Activated T-helper 1 cell treated with anti-CD3 and anti-CD28 coated beads, Interleukin-12 subunit alpha, Interleukin-12 subunit beta, Interleukin-2, Interleukin-4 antibody, amounts not matched to agents 30 ng/mL and 10 ng/mL and 1 ng/mL, durations not matched to agents 14 hours and 24 hours and 36 hours (primary cell): Measurements from ENCODE around the gene SLC38A7. TPM values are rescaled to one million over a fixed set of nuclear protein-coding genes. Genes with fewer than 3 reads are reported as not detected.

Experiments used
- DNase-seq: peaks from one replicate; pipeline ENCODE4 v3.0.0; 2021; ENCODE audit warnings: low spot score
- H3K27ac Mint-ChIP-seq: one replicate; pipeline ENCODE4 v1.8.0; 2021; ENCODE audit warnings: mild to moderate bottlenecking, mixed read lengths
- H3K27me3 Mint-ChIP-seq: one replicate; pipeline ENCODE4 v1.8.0; 2022; ENCODE audit warnings: mild to moderate bottlenecking, moderate library complexity, mixed read lengths; ENCODE audit not compliant: insufficient read depth
- H3K36me3 Mint-ChIP-seq: one replicate; pipeline ENCODE4 v1.8.0; 2021; ENCODE audit warnings: low read depth, mixed read lengths
- H3K4me1 Mint-ChIP-seq: one replicate; pipeline ENCODE4 v1.8.0; 2021; ENCODE audit warnings: low read depth, mixed read lengths
- H3K4me3 Mint-ChIP-seq: one replicate; pipeline ENCODE4 v1.8.0; 2021; ENCODE audit warnings: mild to moderate bottlenecking, moderate library complexity, mixed read lengths
- H3K9me3 Mint-ChIP-seq: one replicate; pipeline ENCODE4 v1.8.0; 2021; ENCODE audit warnings: mixed read lengths
- intact Hi-C: fragments of 100-400 bp; cut with micrococcal nuclease; formaldehyde crosslinking; loops from one replicate; pipeline ENCODE4 v1.15.1; 2024
- total RNA-seq: library from RNA; stranded (reverse); gene quantifications from 2 replicates; pipeline ENCODE4 v1.2.3, GENCODE V29; 2022

Gene SLC38A7, protein sequence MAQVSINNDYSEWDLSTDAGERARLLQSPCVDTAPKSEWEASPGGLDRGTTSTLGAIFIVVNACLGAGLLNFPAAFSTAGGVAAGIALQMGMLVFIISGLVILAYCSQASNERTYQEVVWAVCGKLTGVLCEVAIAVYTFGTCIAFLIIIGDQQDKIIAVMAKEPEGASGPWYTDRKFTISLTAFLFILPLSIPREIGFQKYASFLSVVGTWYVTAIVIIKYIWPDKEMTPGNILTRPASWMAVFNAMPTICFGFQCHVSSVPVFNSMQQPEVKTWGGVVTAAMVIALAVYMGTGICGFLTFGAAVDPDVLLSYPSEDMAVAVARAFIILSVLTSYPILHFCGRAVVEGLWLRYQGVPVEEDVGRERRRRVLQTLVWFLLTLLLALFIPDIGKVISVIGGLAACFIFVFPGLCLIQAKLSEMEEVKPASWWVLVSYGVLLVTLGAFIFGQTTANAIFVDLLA
- 9.3 and 11.8 TPM in 2 replicates for total RNA-seq

DNA sequence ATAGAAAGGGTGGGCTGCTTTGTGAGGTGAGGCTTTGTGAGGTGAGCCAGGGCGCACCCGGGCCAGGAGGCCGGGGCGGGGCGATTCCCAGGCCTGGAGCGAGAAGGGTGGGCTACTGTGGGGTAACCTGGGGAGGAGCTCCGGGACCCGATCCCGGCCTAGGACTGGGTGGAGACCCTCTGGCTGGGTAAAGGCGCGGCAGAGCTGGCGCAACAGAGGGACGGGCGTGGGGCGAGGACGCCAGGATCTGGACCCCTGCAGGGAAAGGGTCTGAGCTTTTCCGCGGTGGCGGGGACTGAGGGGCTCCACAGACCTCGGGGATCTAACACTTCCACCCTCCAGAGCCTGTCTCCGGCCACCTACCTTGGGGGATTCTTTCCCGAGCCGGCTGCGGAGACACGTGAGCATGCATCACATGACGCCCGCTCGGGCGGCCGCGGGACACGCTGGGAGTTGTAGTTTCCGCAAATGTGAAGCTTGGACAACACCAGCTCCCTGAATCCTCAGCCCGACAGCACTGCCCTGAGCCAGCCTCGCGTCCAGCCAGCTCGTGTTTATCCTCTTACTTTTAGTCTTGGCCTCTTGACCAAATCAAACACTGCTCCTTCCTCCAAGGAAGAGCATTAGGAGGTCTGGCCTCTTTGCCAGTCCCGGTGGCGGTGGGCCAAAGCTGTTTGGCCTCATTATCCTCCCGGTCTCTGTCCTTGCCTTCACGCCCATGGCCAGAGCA lies at the start of gene SLC38A7:
Gene SLC38A7 (minus strand): TSS at position 417 of the 730 bp plus-strand sequence. CDS start 4,644 bp downstream, outside the sequence.
- DNase-seq, result peak; percentile 72
- Mint-ChIP-seq H3K4me1 (peaks cover 14% of the 10 kb centered on the region), H3K27ac (peak within 1 kb of the TSS; percentile 77), H3K27me3 (peaks cover 7% of the 10 kb centered on the region), H3K4me3 (peak within 1 kb of the TSS; percentile 90), H3K9me3 (no peaks in the 10 kb centered on the region), H3K36me3 (no peaks in the 10 kb centered on the region)
- intact Hi-C loops, result loop anchor here (1.0 to 2.0 kb wide), 4 partner anchors 16 to 72 kb away; partner anchors contain the start of gene GOT2

DNA sequence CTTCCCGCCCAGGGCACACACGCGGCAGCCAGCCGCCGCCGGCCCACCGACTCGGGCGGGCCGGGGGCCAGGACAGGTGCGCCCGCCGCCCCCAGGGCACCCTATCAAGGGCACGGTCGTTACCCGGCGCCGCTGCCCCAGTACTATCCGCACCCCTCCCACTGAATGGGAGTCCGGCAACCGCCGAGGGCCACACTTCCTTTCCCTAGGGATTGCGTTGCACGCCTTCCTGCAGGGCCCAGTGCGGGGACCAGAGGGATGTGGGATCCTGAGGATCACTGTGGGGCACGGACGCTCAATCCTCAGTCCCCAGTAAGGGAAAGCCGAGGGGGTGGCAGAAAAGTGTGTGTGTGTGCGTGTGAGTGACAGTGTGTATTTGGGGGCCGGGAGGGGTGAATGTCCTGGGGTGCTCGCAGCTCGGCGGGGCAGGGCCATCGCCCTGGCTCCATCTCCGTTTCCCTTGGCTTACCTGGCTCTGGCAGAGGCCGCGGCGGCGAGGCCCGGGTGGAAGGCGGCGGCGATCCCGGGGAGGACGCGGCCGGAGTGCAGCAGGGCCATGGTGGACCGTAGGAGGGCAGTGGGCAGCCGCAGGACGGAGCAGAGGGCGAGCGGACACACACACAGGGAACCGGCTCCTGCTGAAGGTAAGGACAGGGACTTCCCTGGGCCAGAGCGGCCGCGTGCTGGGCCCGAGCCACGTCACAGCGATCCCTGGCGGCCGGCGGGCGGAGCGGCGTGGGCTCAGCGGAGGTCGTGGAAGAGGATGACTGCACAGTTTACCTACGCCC lies 49.3 kb upstream of the SLC38A7 start, which contains the start of gene GOT2:
Gene GOT2 (minus strand): TSS at position 646 of the 788 bp plus-strand sequence. CDS start 88 bp downstream, at position 558.
- Mint-ChIP-seq H3K36me3 (peaks cover 11% of the 10 kb centered on the region), H3K27me3 (no peaks in the 10 kb centered on the region), H3K4me3 (peak within 1 kb of the TSS; percentile 100), H3K4me1 (peaks cover 27% of the 10 kb centered on the region), H3K27ac (peak within 1 kb of the TSS; percentile 99), H3K9me3 (no peaks in the 10 kb centered on the region)
- intact Hi-C loops, result loop anchor here (1.0 to 10.0 kb wide), 7 partner anchors 22 to 997 kb away; partner anchors contain the start of genes CFAP20, CSNK2A2, GINS3 and KATNB1
- DNase-seq, result peak; percentile 78

DNA sequence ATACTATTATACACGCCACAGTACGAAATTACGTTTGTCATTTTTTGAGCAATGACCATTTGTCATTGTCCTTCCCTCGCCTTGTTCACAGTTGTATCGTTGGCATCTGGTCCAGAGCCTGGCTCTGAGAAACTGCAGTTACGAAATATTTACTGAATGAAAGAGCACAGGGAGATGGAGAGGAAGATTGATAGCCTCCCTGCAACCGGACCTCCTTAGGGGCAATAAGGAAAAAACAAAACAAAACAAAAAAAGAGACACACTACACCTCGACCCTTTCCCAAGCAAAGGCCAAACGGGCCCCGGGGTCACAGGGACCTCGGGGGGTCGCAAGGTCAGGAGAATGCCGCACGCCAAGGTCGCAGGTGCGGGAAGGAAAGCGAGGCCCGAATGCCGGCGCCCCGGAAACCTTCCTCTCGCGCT lies 48.7 kb upstream of the SLC38A7 start:
- Mint-ChIP-seq H3K4me1 (peaks cover 29% of the 10 kb centered on the region), H3K27ac (peak overlapping the region; percentile 97), H3K4me3 (peak overlapping the region; percentile 100), H3K9me3 (no peaks in the 10 kb centered on the region), H3K36me3 (peaks cover 11% of the 10 kb centered on the region), H3K27me3 (no peaks in the 10 kb centered on the region)
- intact Hi-C loops, result loop anchor here (2.0 to 10.0 kb wide), 4 partner anchors 340 to 996 kb away; partner anchors contain the start of genes CFAP20, CSNK2A2, GINS3 and KATNB1
- no peak for DNase-seq

DNA sequence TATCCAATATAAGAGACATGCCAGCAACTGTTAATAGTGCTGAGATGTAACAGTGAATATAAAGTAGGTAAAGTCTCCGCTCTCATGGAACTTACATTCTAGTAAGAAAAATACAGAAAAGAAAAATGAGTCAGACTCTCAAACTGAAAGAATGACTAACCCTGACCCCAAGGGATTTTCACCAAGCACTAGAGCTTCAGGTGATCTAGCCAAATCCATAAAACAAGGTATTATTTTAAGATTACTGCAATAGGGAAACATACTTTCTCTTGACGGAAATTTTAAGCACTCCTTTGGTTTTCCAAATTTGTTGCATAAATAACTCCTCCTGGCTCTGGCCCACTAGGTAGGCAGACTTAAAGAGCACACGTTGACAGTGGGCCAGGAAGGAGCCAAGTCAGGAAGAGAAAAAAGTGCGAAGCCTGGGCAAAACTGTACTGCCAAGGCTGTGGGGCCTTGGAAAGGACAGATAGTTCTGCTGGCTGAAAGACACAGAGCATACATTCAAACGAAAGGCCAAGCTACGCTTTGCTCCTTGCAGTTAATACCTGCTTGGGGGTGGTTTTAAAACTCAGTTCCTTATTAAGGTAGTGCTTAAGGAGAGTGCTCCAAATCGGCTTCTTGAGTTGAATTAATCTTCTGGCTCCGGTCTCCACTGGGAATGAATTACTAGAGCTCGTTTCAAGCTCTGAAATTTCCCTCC lies 48.1 kb upstream of the SLC38A7 start:
- no peak for DNase-seq
- no peaks in the 10 kb centered on the region for H3K9me3 Mint-ChIP-seq
- intact Hi-C loops, result loop anchor here (1.0 to 10.0 kb wide), 6 partner anchors 214 to 995 kb away; partner anchors contain the start of genes CFAP20, CSNK2A2, GINS3 and KATNB1
- peak overlapping the region; percentile 97 for H3K27ac Mint-ChIP-seq
- H3K27me3 Mint-ChIP-seq, result no peaks in the 10 kb centered on the region
- H3K4me1 Mint-ChIP-seq, result peaks cover 29% of the 10 kb centered on the region
- peak overlapping the region; percentile 100 for H3K4me3 Mint-ChIP-seq
- peaks cover 11% of the 10 kb centered on the region for H3K36me3 Mint-ChIP-seq

DNA sequence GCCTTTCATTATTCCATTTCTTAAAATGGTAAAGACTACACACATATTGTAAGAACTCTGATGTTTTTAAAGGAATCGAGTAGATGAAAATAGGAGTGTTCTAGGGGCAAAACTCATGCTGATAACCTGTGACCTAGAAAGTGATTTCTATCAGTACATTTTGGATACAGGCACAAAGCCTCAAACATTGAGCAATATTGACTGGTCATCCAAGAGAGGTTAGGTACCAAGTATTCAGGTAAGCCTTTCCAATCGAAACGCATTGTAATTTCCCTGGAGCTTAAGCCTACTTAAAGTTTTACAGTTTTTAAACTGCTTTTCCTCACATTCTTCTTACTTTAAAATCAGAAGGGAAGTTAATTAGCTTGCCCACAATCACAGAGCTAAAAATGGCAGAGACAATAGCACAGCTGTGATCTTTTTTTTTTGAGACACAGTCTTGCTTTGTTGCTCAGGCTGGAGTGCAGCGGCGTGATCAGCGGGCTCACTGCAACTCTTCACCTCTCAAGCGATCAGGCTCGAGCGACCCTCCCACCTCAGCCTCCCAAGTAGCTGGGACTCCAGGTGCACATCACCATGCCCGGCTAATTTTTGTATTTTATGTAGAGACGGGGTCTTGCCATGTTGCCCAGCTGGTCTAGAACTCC lies 46.3 kb upstream of the SLC38A7 start:
- intact Hi-C loops, result loop anchor here (5.0 to 10.0 kb wide), 3 partner anchors 536 to 994 kb away; partner anchors contain the start of genes CFAP20, CSNK2A2 and KATNB1

DNA sequence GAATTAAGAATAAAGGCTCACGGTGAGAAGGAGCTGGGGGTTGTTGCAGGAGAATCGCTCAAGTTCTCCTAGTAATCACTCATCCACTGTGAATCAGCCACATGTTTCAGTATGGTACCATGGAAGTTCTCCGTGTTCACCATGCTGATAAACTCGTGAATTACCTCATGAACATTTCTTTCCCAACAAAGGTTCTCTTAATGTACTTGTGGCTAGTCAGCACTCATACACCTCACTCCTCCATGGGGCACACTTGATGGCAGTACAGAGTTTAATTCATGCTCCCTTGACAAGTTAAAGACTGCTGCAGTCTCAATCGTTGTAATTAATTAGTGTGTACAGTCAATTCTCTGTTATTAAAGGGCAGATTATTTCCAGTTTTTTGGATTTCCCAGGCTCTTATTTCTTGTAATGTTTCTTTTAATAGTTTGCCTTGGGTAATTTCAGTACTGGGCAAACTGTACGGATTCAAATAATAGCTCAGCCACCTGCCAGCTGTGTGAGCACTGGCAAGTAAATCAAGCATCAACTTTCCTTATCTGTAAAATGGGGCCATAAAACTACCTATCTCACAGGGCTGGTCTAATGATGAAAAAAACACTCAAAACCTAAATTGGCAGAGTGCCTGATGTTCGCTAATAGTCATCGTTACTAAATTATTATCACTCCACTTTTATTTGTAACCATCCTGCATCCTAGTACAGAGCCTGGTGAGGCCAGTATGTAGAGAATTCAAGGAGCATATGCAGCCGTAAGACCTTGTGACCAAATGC lies 43.4 kb upstream of the SLC38A7 start:
- DNase-seq, result no peak
- H3K27me3 Mint-ChIP-seq, result no peaks in the 10 kb centered on the region
- no peaks in the 10 kb centered on the region for H3K9me3 Mint-ChIP-seq
- H3K27ac Mint-ChIP-seq, result no peak overlapping the region
- H3K4me3 Mint-ChIP-seq, result no peak overlapping the region
- intact Hi-C loops, result no loop called here
- peaks cover 25% of the 10 kb centered on the region for H3K4me1 Mint-ChIP-seq
- H3K36me3 Mint-ChIP-seq, result peaks cover 12% of the 10 kb centered on the region

More for the DNA sequence above, 46.3 kb upstream of the SLC38A7 start:
- Mint-ChIP-seq H3K27me3 (no peaks in the 10 kb centered on the region), H3K9me3 (no peaks in the 10 kb centered on the region), H3K36me3 (peaks cover 15% of the 10 kb centered on the region), H3K4me3 (no peak overlapping the region), H3K27ac (no peak overlapping the region), H3K4me1 (peaks cover 29% of the 10 kb centered on the region)
- DNase-seq, result no peak

DNA sequence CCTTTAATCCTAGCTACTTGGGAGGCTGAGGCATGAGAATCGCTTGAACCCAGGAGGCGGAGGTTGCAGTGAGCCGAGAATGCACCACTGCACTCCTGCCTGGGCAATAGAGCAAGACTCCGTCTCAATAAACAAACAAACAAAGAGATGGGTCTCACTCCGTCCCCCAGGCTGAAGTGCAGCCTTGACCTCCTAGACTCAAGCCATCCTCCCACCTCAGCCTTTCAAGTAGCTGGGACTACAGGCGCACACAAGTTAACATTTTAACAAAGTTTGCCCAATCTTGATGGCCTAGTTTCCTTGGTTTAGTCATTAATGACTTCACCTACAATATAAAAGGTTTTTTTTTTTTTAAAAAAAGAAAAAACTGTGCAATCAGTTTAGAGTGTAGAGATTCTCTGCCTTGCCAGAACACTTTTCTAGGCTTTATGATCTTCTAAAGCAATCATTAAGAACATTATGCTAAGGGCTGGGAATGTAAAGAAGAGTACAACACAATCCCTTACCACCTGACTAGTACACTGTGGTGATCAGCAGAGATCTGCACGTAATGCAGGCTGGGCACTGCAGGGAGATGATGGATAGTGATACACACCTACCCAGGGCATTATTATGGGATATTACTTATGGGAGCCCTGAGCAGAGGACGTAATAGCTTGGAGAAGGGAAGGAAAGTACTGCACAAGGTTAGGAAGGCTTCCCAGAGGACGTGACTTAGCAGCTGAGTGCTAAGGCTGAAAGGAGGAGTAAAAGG lies 42.6 kb upstream of the SLC38A7 start:
- no peak overlapping the region for H3K4me3 Mint-ChIP-seq
- peaks cover 6% of the 10 kb centered on the region for H3K36me3 Mint-ChIP-seq
- no peak overlapping the region for H3K27ac Mint-ChIP-seq
- peaks cover 17% of the 10 kb centered on the region for H3K4me1 Mint-ChIP-seq
- no peaks in the 10 kb centered on the region for H3K27me3 Mint-ChIP-seq
- no peaks in the 10 kb centered on the region for H3K9me3 Mint-ChIP-seq
- intact Hi-C loops, result no loop called here
- DNase-seq, result no peak

DNA sequence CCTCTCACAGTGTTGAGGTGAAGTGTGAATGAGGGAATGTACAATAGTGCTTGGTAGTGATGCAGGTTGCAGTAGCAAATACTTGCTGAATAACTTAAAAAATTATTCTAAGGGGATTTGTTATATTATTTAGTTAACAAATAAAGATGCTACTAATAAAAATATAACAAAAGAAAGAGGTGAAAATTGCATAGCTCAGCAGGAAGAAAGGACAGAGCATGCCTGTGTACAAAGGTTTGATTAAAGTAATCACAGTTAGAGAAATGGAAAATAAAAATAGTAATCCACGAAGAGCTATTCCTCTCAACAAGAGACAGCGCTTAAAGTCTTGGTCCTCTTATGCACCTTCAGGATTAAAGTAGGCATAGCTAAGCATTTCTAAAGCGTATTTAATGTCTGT lies 38.5 kb upstream of the SLC38A7 start:
- intact Hi-C loops, result no loop called here
- DNase-seq, result no peak
- Mint-ChIP-seq H3K4me1 (no peaks in the 10 kb centered on the region), H3K9me3 (no peaks in the 10 kb centered on the region), H3K36me3 (peaks cover 21% of the 10 kb centered on the region), H3K27ac (no peak overlapping the region), H3K27me3 (no peaks in the 10 kb centered on the region), H3K4me3 (no peak overlapping the region)

DNA sequence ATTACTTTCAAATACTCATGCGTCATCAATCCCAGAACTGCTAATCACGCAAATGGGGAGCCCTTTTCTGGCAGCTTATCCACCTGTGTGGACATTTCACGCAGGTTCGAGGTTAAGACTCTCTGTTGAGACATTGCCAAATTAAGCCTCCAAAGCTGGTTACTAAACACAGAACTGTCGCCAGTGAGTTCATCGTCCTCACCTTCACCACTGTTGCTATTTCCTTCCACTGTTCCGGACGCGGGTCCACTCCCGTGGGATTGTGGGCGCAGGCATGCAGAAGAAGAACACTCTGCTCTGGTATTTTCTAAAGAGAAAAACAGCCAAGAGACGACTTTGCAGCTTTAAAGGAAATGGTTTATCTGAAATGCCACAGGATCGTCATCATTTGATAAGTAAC lies 33.4 kb upstream of the SLC38A7 start:
- Mint-ChIP-seq H3K9me3 (no peaks in the 10 kb centered on the region), H3K4me1 (no peaks in the 10 kb centered on the region), H3K36me3 (peaks cover 49% of the 10 kb centered on the region), H3K4me3 (no peak overlapping the region), H3K27me3 (no peaks in the 10 kb centered on the region), H3K27ac (no peak overlapping the region)
- DNase-seq, result no peak
- intact Hi-C loops, result no loop called here

DNA sequence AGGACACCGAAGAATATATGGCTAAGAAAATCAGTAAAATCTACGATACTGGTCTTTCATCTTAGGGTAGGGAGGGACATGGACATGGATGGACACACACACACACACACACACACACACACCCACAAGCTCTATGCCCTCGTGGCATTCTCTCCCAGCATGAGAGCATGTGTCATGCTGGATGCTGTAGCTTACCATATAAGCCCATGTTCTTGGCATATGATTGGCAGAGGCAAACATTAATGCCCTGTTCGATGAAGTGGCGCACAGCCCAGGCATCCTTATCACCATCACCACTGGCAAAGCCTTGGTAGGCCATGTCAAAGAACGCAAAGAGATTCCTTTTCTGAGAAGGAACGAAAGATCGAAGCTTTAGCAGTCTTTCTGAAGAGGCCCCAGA lies 31.9 kb upstream of the SLC38A7 start:
- Mint-ChIP-seq H3K4me3 (no peak overlapping the region), H3K9me3 (no peaks in the 10 kb centered on the region), H3K4me1 (no peaks in the 10 kb centered on the region), H3K27me3 (no peaks in the 10 kb centered on the region), H3K36me3 (peaks cover 55% of the 10 kb centered on the region), H3K27ac (no peak overlapping the region)
- intact Hi-C loops, result no loop called here
- DNase-seq, result no peak
